AG04449 (cell line): ENCODE data around the gene XNDC1N.

Experiments used
- CTCF ChIA-PET: fragments of 350-600 bp; formaldehyde crosslinking; extraction: SDS; loops from one replicate; lab custom pipeline; 2021; ENCODE audit warnings: antibody characterized with exemption; lab: Yijun Ruan, JAX
- POLR2A ChIA-PET: fragments of 400-600, 350-600 bp; formaldehyde crosslinking; extraction: SDS; loops from one replicate; lab custom pipeline; 2020; ENCODE audit warnings: antibody characterized with exemption, inconsistent platforms; lab: Yijun Ruan, JAX
- DNase-seq: peaks from one replicate; pipeline ENCODE4 v3.0.0-alpha.2; 2010; ENCODE audit warnings: low read depth, low spot score
- H3K4me3 ChIP-seq: 2 replicates; pipeline ENCODE4 v1.5.1; 2011; ENCODE audit warnings: low read depth, mild to moderate bottlenecking, control low read depth, low read length
- CTCF ChIP-seq: IDR thresholded peaks from one replicate; pipeline ENCODE4 v1.5.1; 2011; ENCODE audit warnings: mild to moderate bottlenecking, moderate library complexity, low read length, control low read depth, inconsistent platforms; ENCODE audit not compliant: insufficient read depth; ENCODE audit errors: missing control alignments

Gene XNDC1N

GRCh38 chr11:71935338-71935925 is 7.0 kb upstream of the XNDC1N start:
- TF ChIP-seq CTCF: no peak
- H3K4me3 ChIP-seq: no peak overlapping the region
- no peak for DNase-seq
- POLR2A ChIA-PET: no interaction called here
- CTCF ChIA-PET: no interaction called here

- ChIA-PET POLR2A (no interaction called here), CTCF (interaction anchor here (1.3 kb wide), 1 partner anchor 9 kb away, joined by 4 read pairs; no protein-coding TSS in a partner anchor)
- no peak for DNase-seq
- no peak overlapping the region for H3K4me3 ChIP-seq
- TF ChIP-seq CTCF: no peak
Observed at GRCh38 chr11:71934213-71934612, 5.8 kb upstream of the XNDC1N start.

- ChIA-PET POLR2A (interaction anchor here (0.7 kb wide), 1 partner anchor 15 kb away, joined by 4 read pairs; no protein-coding TSS in a partner anchor), CTCF (interaction anchor here (1.1 to 1.3 kb wide), 2 partner anchors 10 kb away, joined by 3 to 4 read pairs; no protein-coding TSS in a partner anchor)
- DNase-seq: no peak
- no peak for TF ChIP-seq CTCF
- H3K4me3 ChIP-seq: no peak overlapping the region
Observed at GRCh38 chr11:71933141-71933933, 4.9 kb upstream of the XNDC1N start.

- POLR2A ChIA-PET: no interaction called here
- CTCF ChIA-PET: interaction anchor here (1.1 to 4.1 kb wide), 4 partner anchors 47 to 500 kb away, joined by 3 to 21 read pairs (median 4); no protein-coding TSS in a partner anchor
- TF ChIP-seq CTCF: no peak
- DNase-seq: no peak
- H3K4me3 ChIP-seq: no peak overlapping the region
Observed at GRCh38 chr11:71931245-71931602, 2.8 kb upstream of the XNDC1N start.

- CTCF ChIA-PET: interaction anchor here (1.1 to 4.1 kb wide), 5 partner anchors 13 to 500 kb away, joined by 3 to 21 read pairs (median 5); no protein-coding TSS in a partner anchor
Observed at GRCh38 chr11:71930556-71931244, 2.3 kb upstream of the XNDC1N start.

More at GRCh38 chr11:71930556-71931244, 2.3 kb upstream of the XNDC1N start:
- POLR2A ChIA-PET: no interaction called here
- no peak overlapping the region for H3K4me3 ChIP-seq
- no peak for TF ChIP-seq CTCF
- no peak for DNase-seq
